ENCODE measurements around the gene CEMIP.

Gene CEMIP

GRCh38 chr15:80977627-80978036, 198.5 kb downstream of the CEMIP start:
- peak; percentile 40 for DNase-seq
- in situ Hi-C loops (cut with HindIII; ENCODE audit: low pct_ligation_motif_present, low pct_unique_long_range_greater_than_20kb, low sequenced_read_pairs): no loop called here

- peak; percentile 15 for DNase-seq
- in situ Hi-C loops (cut with HindIII; ENCODE audit: low pct_ligation_motif_present, low pct_unique_long_range_greater_than_20kb, low sequenced_read_pairs): no loop called here
Measured at GRCh38 chr15:80978685-80979329, 199.6 kb downstream of the CEMIP start.

GRCh38 chr15:80979538-80980200, 200.5 kb downstream of the CEMIP start:
- in situ Hi-C loops (cut with HindIII; ENCODE audit: low pct_ligation_motif_present, low pct_unique_long_range_greater_than_20kb, low sequenced_read_pairs): no loop called here

GRCh38 chr15:80982205-80982604, 203.0 kb downstream of the CEMIP start:
- DNase-seq: no peak
- in situ Hi-C loops (cut with HindIII; ENCODE audit: low pct_ligation_motif_present, low pct_unique_long_range_greater_than_20kb, low sequenced_read_pairs): no loop called here

More at GRCh38 chr15:80979538-80980200, 200.5 kb downstream of the CEMIP start:
- no peak for DNase-seq

- DNase-seq: no peak
- in situ Hi-C loops (cut with HindIII; ENCODE audit: low pct_ligation_motif_present, low pct_unique_long_range_greater_than_20kb, low sequenced_read_pairs): no loop called here
Measured at GRCh38 chr15:80982839-80983238, 203.7 kb downstream of the CEMIP start.

GRCh38 chr15:80984856-80985255, 205.7 kb downstream of the CEMIP start:
- DNase-seq: no peak

GRCh38 chr15:80985981-80986380, 206.8 kb downstream of the CEMIP start:
- in situ Hi-C loops (cut with HindIII; ENCODE audit: low pct_ligation_motif_present, low pct_unique_long_range_greater_than_20kb, low sequenced_read_pairs): no loop called here
- no peak for DNase-seq

More at GRCh38 chr15:80984856-80985255, 205.7 kb downstream of the CEMIP start:
- in situ Hi-C loops (cut with HindIII; ENCODE audit: low pct_ligation_motif_present, low pct_unique_long_range_greater_than_20kb, low sequenced_read_pairs): no loop called here

- in situ Hi-C loops (cut with HindIII; ENCODE audit: low pct_ligation_motif_present, low pct_unique_long_range_greater_than_20kb, low sequenced_read_pairs): no loop called here
- no peak for DNase-seq
Measured at GRCh38 chr15:80986487-80986886, 207.3 kb downstream of the CEMIP start.

- in situ Hi-C loops (cut with HindIII; ENCODE audit: low pct_ligation_motif_present, low pct_unique_long_range_greater_than_20kb, low sequenced_read_pairs): no loop called here
Measured at GRCh38 chr15:80988148-80988796, 209.1 kb downstream of the CEMIP start.

GRCh38 chr15:80989081-80989517, 209.9 kb downstream of the CEMIP start:
- DNase-seq: peak; percentile 37
- in situ Hi-C loops (cut with HindIII; ENCODE audit: low pct_ligation_motif_present, low pct_unique_long_range_greater_than_20kb, low sequenced_read_pairs): no loop called here

More at GRCh38 chr15:80988148-80988796, 209.1 kb downstream of the CEMIP start:
- DNase-seq: no peak

- DNase-seq: peak; percentile 91
- in situ Hi-C loops (cut with HindIII; ENCODE audit: low pct_ligation_motif_present, low pct_unique_long_range_greater_than_20kb, low sequenced_read_pairs): no loop called here
Measured at GRCh38 chr15:80989518-80990478, 210.6 kb downstream of the CEMIP start, which contains the start of gene MESD. Gene MESD, minus strand, starts transcription at chr15:80989819. Its CDS starts 28 bp downstream, at chr15:80989791.

- in situ Hi-C loops (cut with HindIII; ENCODE audit: low pct_ligation_motif_present, low pct_unique_long_range_greater_than_20kb, low sequenced_read_pairs): no loop called here
- no peak for DNase-seq
Measured at GRCh38 chr15:80990955-80991354, 211.8 kb downstream of the CEMIP start.

- in situ Hi-C loops (cut with HindIII; ENCODE audit: low pct_ligation_motif_present, low pct_unique_long_range_greater_than_20kb, low sequenced_read_pairs): no loop called here
- no peak for DNase-seq
Measured at GRCh38 chr15:80991421-80991820, 212.3 kb downstream of the CEMIP start.

- in situ Hi-C loops (cut with HindIII; ENCODE audit: low pct_ligation_motif_present, low pct_unique_long_range_greater_than_20kb, low sequenced_read_pairs): no loop called here
- DNase-seq: no peak
Measured at GRCh38 chr15:80992006-80992405, 212.8 kb downstream of the CEMIP start.

GRCh38 chr15:80992441-80992840, 213.3 kb downstream of the CEMIP start:
- in situ Hi-C loops (cut with HindIII; ENCODE audit: low pct_ligation_motif_present, low pct_unique_long_range_greater_than_20kb, low sequenced_read_pairs): no loop called here
- DNase-seq: no peak

GRCh38 chr15:80996247-80996646, 217.1 kb downstream of the CEMIP start:
- in situ Hi-C loops (cut with HindIII; ENCODE audit: low pct_ligation_motif_present, low pct_unique_long_range_greater_than_20kb, low sequenced_read_pairs): no loop called here
- no peak for DNase-seq

GRCh38 chr15:80997692-80998091, 218.5 kb downstream of the CEMIP start:
- DNase-seq: no peak
- in situ Hi-C loops (cut with HindIII; ENCODE audit: low pct_ligation_motif_present, low pct_unique_long_range_greater_than_20kb, low sequenced_read_pairs): no loop called here

GRCh38 chr15:80998251-80998650, 219.1 kb downstream of the CEMIP start:
- no peak for DNase-seq

More at GRCh38 chr15:80998251-80998650, 219.1 kb downstream of the CEMIP start:
- in situ Hi-C loops (cut with HindIII; ENCODE audit: low pct_ligation_motif_present, low pct_unique_long_range_greater_than_20kb, low sequenced_read_pairs): no loop called here
